Tibial nerve (tissue), 4 donors: Measurements from ENCODE around the gene RAD50.

Experiments
- EP300 ChIP-seq, 2 donors: sonication (generic); formaldehyde crosslinking; IDR thresholded peaks; one replicate each; pipeline ENCODE4 v1.6.1; 2017; ENCODE audit warnings: antibody characterized with exemption in 2 of 2, mild to moderate bottlenecking in 1 of 2
- POLR2A ChIP-seq, 2 donors: fragments of 450-650 bp; IDR thresholded peaks; one replicate each; pipeline ENCODE4 v1.6.1; 2017; ENCODE audit warnings: antibody characterized with exemption in 2 of 2, mild to moderate bottlenecking in 2 of 2, moderate library complexity in 2 of 2
- TF ChIP-seq, protein P1 (sequence below), 5 experiments: fragments of 200-600 bp in 3 of 5; fragments of 450-650 bp in 2 of 5; sonication (generic) in 3 of 5; IDR thresholded peaks; one replicate each; pipeline ENCODE4 v1.5.1; 2016 to 2019; ENCODE audit warnings: antibody characterized with exemption in 5 of 5, mild to moderate bottlenecking in 3 of 5, moderate library complexity in 2 of 5

DNA sequence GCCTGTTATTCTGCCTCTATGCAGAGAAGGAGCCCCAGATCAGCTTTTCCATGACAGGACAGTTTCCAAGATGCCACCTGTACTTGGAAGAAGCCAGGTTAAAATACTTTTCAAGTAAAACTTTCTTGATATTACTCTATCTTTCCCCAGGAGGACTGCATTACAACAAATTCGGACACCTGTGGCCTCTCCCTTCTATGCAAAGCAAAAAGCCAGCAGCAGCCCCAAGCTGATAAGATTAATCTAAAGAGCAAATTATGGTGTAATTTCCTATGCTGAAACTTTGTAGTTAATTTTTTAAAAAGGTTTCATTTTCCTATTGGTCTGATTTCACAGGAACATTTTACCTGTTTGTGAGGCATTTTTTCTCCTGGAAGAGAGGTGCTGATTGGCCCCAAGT is 116.7 kb downstream of the RAD50 start:
- TF ChIP-seq, protein P1, sequence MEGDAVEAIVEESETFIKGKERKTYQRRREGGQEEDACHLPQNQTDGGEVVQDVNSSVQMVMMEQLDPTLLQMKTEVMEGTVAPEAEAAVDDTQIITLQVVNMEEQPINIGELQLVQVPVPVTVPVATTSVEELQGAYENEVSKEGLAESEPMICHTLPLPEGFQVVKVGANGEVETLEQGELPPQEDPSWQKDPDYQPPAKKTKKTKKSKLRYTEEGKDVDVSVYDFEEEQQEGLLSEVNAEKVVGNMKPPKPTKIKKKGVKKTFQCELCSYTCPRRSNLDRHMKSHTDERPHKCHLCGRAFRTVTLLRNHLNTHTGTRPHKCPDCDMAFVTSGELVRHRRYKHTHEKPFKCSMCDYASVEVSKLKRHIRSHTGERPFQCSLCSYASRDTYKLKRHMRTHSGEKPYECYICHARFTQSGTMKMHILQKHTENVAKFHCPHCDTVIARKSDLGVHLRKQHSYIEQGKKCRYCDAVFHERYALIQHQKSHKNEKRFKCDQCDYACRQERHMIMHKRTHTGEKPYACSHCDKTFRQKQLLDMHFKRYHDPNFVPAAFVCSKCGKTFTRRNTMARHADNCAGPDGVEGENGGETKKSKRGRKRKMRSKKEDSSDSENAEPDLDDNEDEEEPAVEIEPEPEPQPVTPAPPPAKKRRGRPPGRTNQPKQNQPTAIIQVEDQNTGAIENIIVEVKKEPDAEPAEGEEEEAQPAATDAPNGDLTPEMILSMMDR (IDR thresholded peaks at IDR 0.05) = no peak
- TF ChIP-seq EP300 (IDR thresholded peaks at IDR 0.05) (no peak), POLR2A (IDR thresholded peaks at IDR 0.05) (no peak)
